GM23338 (cell line): ENCODE measurements around the gene MRGPRX3. TPM values are rescaled to one million over a fixed set of nuclear protein-coding genes. Genes with fewer than 3 reads are reported as not detected.

Experiments
- ATAC-seq: fragments of 200-7000 bp; cut with Tn5 transposase; 3 replicates; pipeline ENCODE4 v1.9.1; 2020
- DNase-seq: peaks from one replicate; pipeline ENCODE4 v3.0.0-alpha.2; 2015; ENCODE audit warnings: low spot score
- H2AFZ ChIP-seq: fragments of 200-600 bp; sonication (generic); 2 replicates; pipeline ENCODE4 v1.8.0; 2016; ENCODE audit warnings: antibody characterized with exemption, mild to moderate bottlenecking, moderate library complexity
- H3F3A ChIP-seq: fragments of 200-600 bp; sonication (generic); replicated peaks from 2 replicates; pipeline ENCODE4 v1.8.0; 2017; ENCODE audit warnings: antibody characterized with exemption, mixed run types, low read depth
- H3K27ac ChIP-seq: fragments of 200-600 bp; sonication (generic); 2 replicates; pipeline ENCODE4 v1.6.1; 2016; ENCODE audit warnings: low read depth
- H3K27me3 ChIP-seq: fragments of 200-600 bp; sonication (generic); 2 replicates; pipeline ENCODE4 v1.8.0; 2016; ENCODE audit warnings: mild to moderate bottlenecking, mixed run types, moderate library complexity; ENCODE audit not compliant: insufficient read depth
- H3K36me3 ChIP-seq: fragments of 200-600 bp; sonication (generic); 2 replicates; pipeline ENCODE4 v1.8.0; 2016; ENCODE audit warnings: mild to moderate bottlenecking; ENCODE audit not compliant: insufficient read depth
- H3K4me1 ChIP-seq: fragments of 200-600 bp; sonication (generic); 2 replicates; pipeline ENCODE4 v1.8.0; 2016; ENCODE audit warnings: mild to moderate bottlenecking, moderate library complexity; ENCODE audit not compliant: insufficient read depth
- H3K4me2 ChIP-seq: fragments of 200-600 bp; sonication (generic); 2 replicates; pipeline ENCODE4 v1.7.1; 2017; ENCODE audit warnings: mixed run types
- H3K4me3 ChIP-seq: fragments of 200-600 bp; sonication (generic); 2 replicates; pipeline ENCODE4 v1.6.1; 2016; ENCODE audit warnings: mixed run types
- H3K79me2 ChIP-seq: fragments of 200-600 bp; sonication (generic); replicated peaks from 2 replicates; pipeline ENCODE4 v1.8.0; 2017; ENCODE audit warnings: mild to moderate bottlenecking; ENCODE audit not compliant: insufficient read depth
- H3K9me2 ChIP-seq: fragments of 200-600 bp; sonication (generic); 2 replicates; pipeline ENCODE4 v1.8.0; 2017; ENCODE audit not compliant: insufficient read depth
- H4K20me1 ChIP-seq: fragments of 200-600 bp; sonication (generic); replicated peaks from 2 replicates; pipeline ENCODE4 v1.8.0; 2017; ENCODE audit warnings: mild to moderate bottlenecking; ENCODE audit not compliant: insufficient read depth
- H3K27ac Mint-ChIP-seq: 2 replicates; pipeline ENCODE4 v1.8.0; 2020; ENCODE audit warnings: inconsistent platforms, mild to moderate bottlenecking, moderate library complexity, mixed read lengths
- H3K27me3 Mint-ChIP-seq: 3 replicates; pipeline ENCODE4 v1.8.0; 2022; ENCODE audit warnings: low read depth, mild to moderate bottlenecking, moderate library complexity, mixed read lengths, inconsistent platforms; ENCODE audit not compliant: insufficient read depth, poor library complexity
- H3K36me3 Mint-ChIP-seq: 3 replicates; pipeline ENCODE4 v1.8.0; 2021; ENCODE audit warnings: low read depth, mild to moderate bottlenecking, inconsistent platforms, moderate library complexity, mixed read lengths
- H3K4me1 Mint-ChIP-seq: 3 replicates; pipeline ENCODE4 v1.8.0; 2020; ENCODE audit warnings: mild to moderate bottlenecking, inconsistent platforms, mixed read lengths
- H3K4me3 Mint-ChIP-seq: 3 replicates; pipeline ENCODE4 v1.8.0; 2021; ENCODE audit warnings: moderate library complexity, mild to moderate bottlenecking, inconsistent platforms, mixed read lengths
- H3K9me3 Mint-ChIP-seq: 3 replicates; pipeline ENCODE4 v1.8.0; 2020; ENCODE audit warnings: moderate library complexity, mild to moderate bottlenecking, inconsistent platforms, mixed read lengths
- CREB1 ChIP-seq: fragments of 250-450 bp; sonication (Bioruptor Pico); IDR thresholded peaks from 2 replicates; pipeline ENCODE4 v1.5.0; 2020; ENCODE audit warnings: low read depth, mild to moderate bottlenecking, moderate library complexity
- ETS1 ChIP-seq: IDR thresholded peaks from 2 replicates; pipeline ENCODE4 v1.6.1; 2016; ENCODE audit warnings: antibody characterized with exemption
- EZH2 ChIP-seq: fragments of 200-600 bp; sonication (generic); IDR thresholded peaks from one replicate; pipeline ENCODE4 v1.8.0; 2017; ENCODE audit warnings: antibody characterized with exemption, mild to moderate bottlenecking, low read depth; ENCODE audit not compliant: unreplicated experiment
- EZH2phosphoT487 ChIP-seq: fragments of 200-600 bp; sonication (generic); IDR thresholded peaks from one replicate; pipeline ENCODE4 v1.8.1; 2018; ENCODE audit warnings: antibody characterized with exemption; ENCODE audit not compliant: unreplicated experiment
- JUNB ChIP-seq: IDR thresholded peaks from one replicate; pipeline ENCODE4 v1.6.1; 2016; ENCODE audit warnings: antibody characterized with exemption; ENCODE audit not compliant: unreplicated experiment
- NANOG ChIP-seq: IDR thresholded peaks from 2 replicates; pipeline ENCODE4 v1.6.1; 2016; ENCODE audit warnings: antibody characterized with exemption, borderline replicate concordance
- POLR2AphosphoS5 ChIP-seq: IDR thresholded peaks from 2 replicates; pipeline ENCODE4 v1.6.1; 2016; ENCODE audit warnings: antibody characterized with exemption, low read depth
- STAT1 ChIP-seq: IDR thresholded peaks from one replicate; pipeline ENCODE4 v1.6.1; 2016; ENCODE audit warnings: antibody characterized with exemption; ENCODE audit not compliant: unreplicated experiment
- ZNF114 ChIP-seq: fragments of 250-450 bp; sonication (Bioruptor Pico); IDR thresholded peaks from 2 replicates; pipeline ENCODE4 v1.5.0; 2020; ENCODE audit warnings: mild to moderate bottlenecking, moderate library complexity
- ZNF331 ChIP-seq: fragments of 250-450 bp; sonication (Bioruptor Pico); IDR thresholded peaks from 2 replicates; pipeline ENCODE4 v1.5.0; 2020; ENCODE audit warnings: low read depth, mild to moderate bottlenecking, moderate library complexity
- polyA plus RNA-seq: library from polyadenylated mRNA; unstranded; fragments of >200 nt; fragmentation: Nextera tagmentation; extraction: Ambion mirVana; gene quantifications from 2 replicates; pipeline ENCODE4 v1.2.1, GENCODE V29; 2016
- total RNA-seq: library from RNA; depleted of rRNA; stranded (reverse); fragments of >200 nt; shearing (Covaris generic); gene quantifications from 2 replicates; pipeline ENCODE4 v1.2.3, GENCODE V29; 2014
- TF ChIP-seq, protein P1 (sequence below): IDR thresholded peaks from one replicate; pipeline ENCODE4 v1.6.1; 2018; ENCODE audit warnings: antibody characterized with exemption; ENCODE audit not compliant: unreplicated experiment
- TF ChIP-seq, protein P2 (sequence below), 2 experiments: fragments of 200-600 bp in 1 of 2; sonication (generic) in 1 of 2; conservative IDR thresholded peaks; 2 replicates each; pipeline versions ENCODE4 v1.5.1 to v1.6.1; 2016 to 2017; ENCODE audit warnings: antibody characterized with exemption in 2 of 2, low read depth in 2 of 2, mild to moderate bottlenecking in 2 of 2, moderate library complexity in 1 of 2

The MRGPRX3 gene
- total and polyA plus RNA-seq, 2 experiments from 2014 or later = not detected

DNA sequence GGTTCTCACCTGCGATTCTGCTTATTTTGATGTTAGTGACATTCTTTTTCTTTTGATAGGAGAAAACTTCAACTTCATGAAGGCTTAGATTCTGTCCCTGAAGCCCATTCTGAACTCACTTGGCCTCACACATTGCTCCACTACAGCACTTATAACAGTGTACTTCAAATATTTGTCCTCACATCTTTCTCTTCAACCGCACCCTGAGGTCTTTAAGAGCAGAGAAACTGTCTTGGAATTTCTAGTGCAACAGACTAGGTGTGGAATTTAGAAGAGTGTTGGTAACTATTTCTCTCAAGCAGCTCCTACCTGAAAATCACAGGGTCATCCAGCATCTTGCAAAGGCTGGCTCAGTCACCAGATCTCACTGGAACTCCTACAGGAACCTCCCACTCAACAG lies 7.8 kb downstream of the MRGPRX3 start (continued):
- TF ChIP-seq, protein P1, sequence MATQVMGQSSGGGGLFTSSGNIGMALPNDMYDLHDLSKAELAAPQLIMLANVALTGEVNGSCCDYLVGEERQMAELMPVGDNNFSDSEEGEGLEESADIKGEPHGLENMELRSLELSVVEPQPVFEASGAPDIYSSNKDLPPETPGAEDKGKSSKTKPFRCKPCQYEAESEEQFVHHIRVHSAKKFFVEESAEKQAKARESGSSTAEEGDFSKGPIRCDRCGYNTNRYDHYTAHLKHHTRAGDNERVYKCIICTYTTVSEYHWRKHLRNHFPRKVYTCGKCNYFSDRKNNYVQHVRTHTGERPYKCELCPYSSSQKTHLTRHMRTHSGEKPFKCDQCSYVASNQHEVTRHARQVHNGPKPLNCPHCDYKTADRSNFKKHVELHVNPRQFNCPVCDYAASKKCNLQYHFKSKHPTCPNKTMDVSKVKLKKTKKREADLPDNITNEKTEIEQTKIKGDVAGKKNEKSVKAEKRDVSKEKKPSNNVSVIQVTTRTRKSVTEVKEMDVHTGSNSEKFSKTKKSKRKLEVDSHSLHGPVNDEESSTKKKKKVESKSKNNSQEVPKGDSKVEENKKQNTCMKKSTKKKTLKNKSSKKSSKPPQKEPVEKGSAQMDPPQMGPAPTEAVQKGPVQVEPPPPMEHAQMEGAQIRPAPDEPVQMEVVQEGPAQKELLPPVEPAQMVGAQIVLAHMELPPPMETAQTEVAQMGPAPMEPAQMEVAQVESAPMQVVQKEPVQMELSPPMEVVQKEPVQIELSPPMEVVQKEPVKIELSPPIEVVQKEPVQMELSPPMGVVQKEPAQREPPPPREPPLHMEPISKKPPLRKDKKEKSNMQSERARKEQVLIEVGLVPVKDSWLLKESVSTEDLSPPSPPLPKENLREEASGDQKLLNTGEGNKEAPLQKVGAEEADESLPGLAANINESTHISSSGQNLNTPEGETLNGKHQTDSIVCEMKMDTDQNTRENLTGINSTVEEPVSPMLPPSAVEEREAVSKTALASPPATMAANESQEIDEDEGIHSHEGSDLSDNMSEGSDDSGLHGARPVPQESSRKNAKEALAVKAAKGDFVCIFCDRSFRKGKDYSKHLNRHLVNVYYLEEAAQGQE = no peak
- TF ChIP-seq NANOG = no peak
- TF ChIP-seq, protein P2, sequence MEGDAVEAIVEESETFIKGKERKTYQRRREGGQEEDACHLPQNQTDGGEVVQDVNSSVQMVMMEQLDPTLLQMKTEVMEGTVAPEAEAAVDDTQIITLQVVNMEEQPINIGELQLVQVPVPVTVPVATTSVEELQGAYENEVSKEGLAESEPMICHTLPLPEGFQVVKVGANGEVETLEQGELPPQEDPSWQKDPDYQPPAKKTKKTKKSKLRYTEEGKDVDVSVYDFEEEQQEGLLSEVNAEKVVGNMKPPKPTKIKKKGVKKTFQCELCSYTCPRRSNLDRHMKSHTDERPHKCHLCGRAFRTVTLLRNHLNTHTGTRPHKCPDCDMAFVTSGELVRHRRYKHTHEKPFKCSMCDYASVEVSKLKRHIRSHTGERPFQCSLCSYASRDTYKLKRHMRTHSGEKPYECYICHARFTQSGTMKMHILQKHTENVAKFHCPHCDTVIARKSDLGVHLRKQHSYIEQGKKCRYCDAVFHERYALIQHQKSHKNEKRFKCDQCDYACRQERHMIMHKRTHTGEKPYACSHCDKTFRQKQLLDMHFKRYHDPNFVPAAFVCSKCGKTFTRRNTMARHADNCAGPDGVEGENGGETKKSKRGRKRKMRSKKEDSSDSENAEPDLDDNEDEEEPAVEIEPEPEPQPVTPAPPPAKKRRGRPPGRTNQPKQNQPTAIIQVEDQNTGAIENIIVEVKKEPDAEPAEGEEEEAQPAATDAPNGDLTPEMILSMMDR (conservative IDR thresholded peaks at IDR 0.05; ENCODE audit: low read depth in 2 of 2) = no peak
- TF ChIP-seq POLR2AphosphoS5 = no peak
- TF ChIP-seq CREB1 (CRISPR knock-in tag) = no peak

- Histone ChIP-seq H3K36me3 (no peaks in the 10 kb centered on the region), H2AFZ (no peak overlapping the region)
- ATAC-seq = no peak
- TF ChIP-seq POLR2AphosphoS5 = no peak
- no peak for TF ChIP-seq ETS1
- TF ChIP-seq JUNB = no peak
- TF ChIP-seq ZNF114 (CRISPR knock-in tag) = no peak
- TF ChIP-seq, protein P2 (conservative IDR thresholded peaks at IDR 0.05; ENCODE audit: low read depth in 2 of 2) = no peak
- no peak for TF ChIP-seq EZH2
- no peak for TF ChIP-seq NANOG
- TF ChIP-seq STAT1 = no peak
- no peak for TF ChIP-seq EZH2phosphoT487
- TF ChIP-seq ZNF331 (CRISPR knock-in tag) = no peak
- TF ChIP-seq CREB1 (CRISPR knock-in tag) = no peak
These were observed 11.9 kb downstream of the MRGPRX3 start for GRCh38 chr11:18144243-18144642.

More at GRCh38 chr11:18144243-18144642, 11.9 kb downstream of the MRGPRX3 start:
- peaks cover 4% of the 10 kb centered on the region; the same call in 1 of the 3 replicates for H3K4me1 Mint-ChIP-seq
- no peaks in the 10 kb centered on the region for H4K20me1 ChIP-seq
- peaks cover 1% of the 10 kb centered on the region for H3K27me3 Mint-ChIP-seq
- H3K79me2 ChIP-seq = no peaks in the 10 kb centered on the region
- H3F3A ChIP-seq = no peaks in the 10 kb centered on the region
- H3K36me3 Mint-ChIP-seq = no peaks in the 10 kb centered on the region
- no peak overlapping the region for H3K27ac ChIP-seq
- 0 out of 2 replicates have a peak, but pooled peaks cover 6% of the 10 kb centered on the region for H3K9me2 ChIP-seq
- no peak overlapping the region for H3K4me2 ChIP-seq
- no peaks in the 10 kb centered on the region for H3K27me3 ChIP-seq
- DNase-seq = no peak
- H3K4me1 ChIP-seq = no peaks in the 10 kb centered on the region
- H3K4me3 ChIP-seq = no peak overlapping the region
- no peak overlapping the region for H3K27ac Mint-ChIP-seq
- H3K9me3 Mint-ChIP-seq = no peaks in the 10 kb centered on the region
- H3K4me3 Mint-ChIP-seq = no peak overlapping the region
